Nephron (organoid): ENCODE measurements around the gene ARHGAP6.
A peak's percentile ranks its signal among the peaks of the same experiment; 100 is the strongest.
"Not testable (repeated sequence)": the region's sequence is repeated elsewhere in the genome, so short reads cannot be mapped to it uniquely, and the experiment has no call there.

Experiments
- H3K27ac Mint-ChIP-seq, 3 experiments: 2 replicates each; pipeline ENCODE4 v1.8.0; 2020; ENCODE audit warnings: mixed read lengths in 3 of 3, mild to moderate bottlenecking in 2 of 3, moderate library complexity in 1 of 3
- H3K27me3 Mint-ChIP-seq: 2 replicates; pipeline ENCODE4 v1.8.0; 2021; ENCODE audit warnings: low read depth, mild to moderate bottlenecking, moderate library complexity, mixed read lengths
- H3K36me3 Mint-ChIP-seq: 2 replicates; pipeline ENCODE4 v1.8.0; 2020; ENCODE audit warnings: low read depth, mixed read lengths
- H3K4me1 Mint-ChIP-seq: 2 replicates; pipeline ENCODE4 v1.8.0; 2020; ENCODE audit warnings: mixed read lengths
- H3K4me3 Mint-ChIP-seq, 3 experiments: 2 replicates each; pipeline ENCODE4 v1.8.0; 2020; ENCODE audit warnings: mild to moderate bottlenecking in 3 of 3, mixed read lengths in 3 of 3, moderate library complexity in 2 of 3
- H3K9me3 Mint-ChIP-seq: 2 replicates; pipeline ENCODE4 v1.8.0; 2020; ENCODE audit warnings: mixed read lengths
- TF ChIP-seq, protein P1 (sequence below), 3 experiments: fragments of 200-600 bp; sonication (generic); IDR thresholded peaks; one replicate each; pipeline ENCODE4 v1.5.0; 2021; ENCODE audit warnings: antibody characterized with exemption in 3 of 3; ENCODE audit not compliant: unreplicated experiment in 3 of 3

Gene ARHGAP6

DNA sequence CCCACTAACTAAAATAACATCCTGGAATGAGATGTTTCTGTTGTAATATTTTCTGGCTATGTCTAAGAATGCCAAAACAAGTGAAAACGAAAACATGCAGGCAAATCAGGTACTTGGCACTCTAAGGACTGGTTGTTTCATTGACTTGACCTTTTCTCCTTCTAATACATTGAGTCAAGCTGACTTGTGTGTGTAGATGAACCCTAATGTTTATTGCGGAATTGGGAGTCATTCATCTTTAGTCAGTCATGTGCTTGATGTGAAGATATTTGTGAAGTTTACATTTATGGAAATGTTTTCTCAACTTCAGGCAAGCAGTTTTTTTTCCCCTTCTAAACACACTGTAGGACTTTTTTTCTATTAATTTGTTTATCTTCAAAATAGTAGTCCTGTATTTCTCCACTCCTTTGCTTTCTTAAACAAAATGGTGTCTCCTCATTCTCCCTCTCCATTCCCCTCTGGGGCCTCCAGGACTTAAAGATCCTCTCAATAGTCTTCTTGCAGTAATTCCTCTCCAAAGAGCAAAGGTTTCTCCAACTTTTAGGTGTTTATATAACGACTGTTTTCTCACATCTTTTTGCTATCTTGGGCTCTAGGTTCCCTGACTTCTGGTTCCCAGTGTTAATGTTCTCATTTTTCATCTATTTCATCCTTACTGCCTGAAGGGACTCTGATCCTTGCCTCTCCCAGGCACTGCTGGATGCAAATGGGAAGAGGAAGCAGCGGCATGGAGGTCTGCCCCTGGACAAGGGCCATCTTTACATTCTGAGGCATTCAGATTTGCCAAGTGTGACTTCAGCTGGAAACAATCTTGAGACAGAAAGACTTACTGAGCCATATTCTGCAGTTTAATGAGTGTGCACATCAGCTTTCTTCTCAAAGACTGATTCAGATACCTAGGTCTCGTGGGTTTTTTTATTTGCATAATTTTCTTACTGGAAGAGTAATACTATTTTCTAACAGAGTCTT is 166.4 kb downstream of the ARHGAP6 start:
- Mint-ChIP-seq H3K27ac (peak overlapping the region; percentile 10 to 98 (median 61)), H3K36me3 (no peaks in the 10 kb centered on the region), H3K4me1 (peaks cover 15% of the 10 kb centered on the region), H3K9me3 (peaks cover 5% of the 10 kb centered on the region), H3K4me3 (no peak overlapping the region), H3K27me3 (no peaks in the 10 kb centered on the region)
- TF ChIP-seq, protein P1, sequence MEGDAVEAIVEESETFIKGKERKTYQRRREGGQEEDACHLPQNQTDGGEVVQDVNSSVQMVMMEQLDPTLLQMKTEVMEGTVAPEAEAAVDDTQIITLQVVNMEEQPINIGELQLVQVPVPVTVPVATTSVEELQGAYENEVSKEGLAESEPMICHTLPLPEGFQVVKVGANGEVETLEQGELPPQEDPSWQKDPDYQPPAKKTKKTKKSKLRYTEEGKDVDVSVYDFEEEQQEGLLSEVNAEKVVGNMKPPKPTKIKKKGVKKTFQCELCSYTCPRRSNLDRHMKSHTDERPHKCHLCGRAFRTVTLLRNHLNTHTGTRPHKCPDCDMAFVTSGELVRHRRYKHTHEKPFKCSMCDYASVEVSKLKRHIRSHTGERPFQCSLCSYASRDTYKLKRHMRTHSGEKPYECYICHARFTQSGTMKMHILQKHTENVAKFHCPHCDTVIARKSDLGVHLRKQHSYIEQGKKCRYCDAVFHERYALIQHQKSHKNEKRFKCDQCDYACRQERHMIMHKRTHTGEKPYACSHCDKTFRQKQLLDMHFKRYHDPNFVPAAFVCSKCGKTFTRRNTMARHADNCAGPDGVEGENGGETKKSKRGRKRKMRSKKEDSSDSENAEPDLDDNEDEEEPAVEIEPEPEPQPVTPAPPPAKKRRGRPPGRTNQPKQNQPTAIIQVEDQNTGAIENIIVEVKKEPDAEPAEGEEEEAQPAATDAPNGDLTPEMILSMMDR (IDR thresholded peaks at IDR 0.05; ENCODE audit: unreplicated experiment in 3 of 3) = no peak

DNA sequence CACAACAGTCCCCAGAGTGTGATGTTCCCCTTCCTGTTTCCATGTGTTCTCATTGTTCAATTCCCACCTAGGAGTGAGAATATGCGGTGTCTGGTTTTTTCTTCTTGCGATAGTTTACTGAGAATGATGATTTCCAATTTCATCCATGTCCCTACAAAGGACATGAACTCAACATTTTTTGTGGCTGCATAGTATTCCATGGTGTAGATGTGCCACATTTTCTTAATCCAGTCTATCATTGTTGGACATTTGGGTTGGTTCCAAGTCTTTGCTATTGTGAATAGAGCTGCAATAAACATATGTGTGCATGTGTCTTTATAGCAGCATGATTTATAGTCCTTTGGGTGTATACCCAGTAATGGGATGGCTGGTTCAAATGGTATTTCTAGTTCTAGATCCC is 174.3 kb downstream of the ARHGAP6 start:
- H3K27me3 Mint-ChIP-seq, H3K4me1 Mint-ChIP-seq, H3K4me3 Mint-ChIP-seq, H3K27ac Mint-ChIP-seq, H3K36me3 Mint-ChIP-seq: not testable (repeated sequence)
- H3K9me3 Mint-ChIP-seq = peaks cover 19% of the 10 kb centered on the region

DNA sequence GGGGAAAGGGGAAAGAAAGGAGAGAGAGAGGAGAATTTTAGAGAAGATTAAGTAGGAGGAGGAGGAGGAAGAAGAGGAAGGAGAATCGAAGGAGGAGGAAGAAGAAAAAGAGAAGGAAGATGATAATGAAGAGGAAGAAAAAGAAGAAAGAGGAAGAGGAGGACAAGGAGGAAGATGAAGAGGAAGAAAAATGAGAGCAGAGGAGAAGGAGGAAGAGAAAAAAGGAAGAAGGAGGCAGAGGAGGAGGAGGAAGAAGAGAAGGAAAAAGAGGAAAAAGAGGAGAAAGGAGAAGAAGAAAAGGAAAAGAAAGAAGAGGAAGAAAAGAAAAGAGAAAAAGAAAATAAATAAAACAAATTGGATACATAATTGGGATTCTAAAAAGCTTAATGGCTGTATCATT is 181.4 kb downstream of the ARHGAP6 start:
- no peaks in the 10 kb centered on the region for H3K36me3 Mint-ChIP-seq
- no peak overlapping the region for H3K4me3 Mint-ChIP-seq

DNA sequence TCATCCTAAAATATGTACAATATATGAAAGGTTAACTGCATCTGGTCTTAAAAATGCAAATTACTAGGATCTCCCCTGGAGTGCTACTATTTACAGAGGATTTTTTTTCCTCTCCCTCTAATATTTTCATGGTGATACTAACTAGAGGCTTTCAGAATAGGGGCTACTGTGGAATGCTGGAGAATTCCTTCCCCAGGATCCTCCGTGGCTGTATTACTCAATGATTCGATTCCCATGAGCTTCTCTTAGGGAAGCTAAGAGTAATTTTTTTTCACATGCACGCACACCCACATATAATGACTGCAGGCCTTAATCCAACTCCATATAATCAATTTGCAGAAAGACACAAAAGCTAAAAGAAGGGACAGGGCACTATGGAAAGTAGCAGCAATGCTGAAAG is 184.7 kb downstream of the ARHGAP6 start:
- no peaks in the 10 kb centered on the region for H3K27me3 Mint-ChIP-seq
- H3K4me3 Mint-ChIP-seq = no peak overlapping the region
- H3K27ac Mint-ChIP-seq = no peak overlapping the region
- H3K4me1 Mint-ChIP-seq = peaks cover 5% of the 10 kb centered on the region
- H3K9me3 Mint-ChIP-seq = peaks cover 9% of the 10 kb centered on the region
- TF ChIP-seq, protein P1 (IDR thresholded peaks at IDR 0.05; ENCODE audit: unreplicated experiment in 3 of 3) = no peak
- no peaks in the 10 kb centered on the region for H3K36me3 Mint-ChIP-seq

More for the DNA sequence above, 181.4 kb downstream of the ARHGAP6 start:
- H3K9me3 Mint-ChIP-seq = peaks cover 19% of the 10 kb centered on the region
- H3K4me1 Mint-ChIP-seq = peaks cover 5% of the 10 kb centered on the region
- H3K27ac Mint-ChIP-seq = no peak overlapping the region
- TF ChIP-seq, protein P1 (IDR thresholded peaks at IDR 0.05; ENCODE audit: unreplicated experiment in 3 of 3) = no peak
- H3K27me3 Mint-ChIP-seq = no peaks in the 10 kb centered on the region

DNA sequence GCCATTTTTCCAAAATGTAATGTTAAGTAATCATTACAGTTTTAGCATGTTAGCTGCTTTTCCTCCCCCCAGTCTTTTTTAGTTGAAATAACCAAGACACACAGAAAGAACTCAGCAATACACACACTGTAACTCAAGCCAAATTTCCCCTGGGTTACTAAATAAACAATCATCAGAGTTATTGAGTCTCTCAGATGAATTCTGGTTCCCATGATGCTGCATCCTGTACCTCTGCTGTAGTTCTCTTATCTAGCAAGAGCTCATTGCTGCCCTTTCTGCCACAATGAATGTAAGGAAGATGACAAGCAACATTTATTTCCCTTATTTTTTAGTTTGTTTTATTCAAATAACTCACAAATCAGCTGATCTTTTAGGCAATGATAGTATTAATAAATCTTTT is 185.1 kb downstream of the ARHGAP6 start:
- H3K4me3 Mint-ChIP-seq = no peak overlapping the region
- H3K36me3 Mint-ChIP-seq = no peaks in the 10 kb centered on the region
- H3K27ac Mint-ChIP-seq = no peak overlapping the region
- H3K9me3 Mint-ChIP-seq = peaks cover 9% of the 10 kb centered on the region
- TF ChIP-seq, protein P1 (IDR thresholded peaks at IDR 0.05; ENCODE audit: unreplicated experiment in 3 of 3) = no peak
- H3K4me1 Mint-ChIP-seq = peaks cover 5% of the 10 kb centered on the region
- H3K27me3 Mint-ChIP-seq = no peaks in the 10 kb centered on the region

DNA sequence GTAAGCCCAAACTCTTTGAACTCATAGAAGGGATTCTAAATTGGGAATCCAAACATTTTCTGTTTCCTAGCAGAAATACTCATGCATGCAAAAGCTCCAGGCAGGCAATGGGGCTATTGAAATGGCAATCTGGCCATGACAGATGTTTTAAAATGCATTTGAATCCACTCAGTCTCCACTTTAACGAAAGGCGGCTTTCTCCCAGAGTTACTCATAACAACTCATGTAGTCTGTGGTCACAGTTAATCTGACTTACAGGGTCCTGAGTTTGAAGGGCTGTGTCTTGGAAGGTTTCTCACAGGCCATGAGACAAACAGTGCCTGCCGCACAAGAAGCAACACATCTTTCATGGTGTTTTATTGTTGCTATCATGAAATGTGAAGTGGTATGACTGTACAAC is 186.8 kb downstream of the ARHGAP6 start:
- Mint-ChIP-seq H3K36me3 (no peaks in the 10 kb centered on the region), H3K27ac (no peak overlapping the region), H3K27me3 (no peaks in the 10 kb centered on the region), H3K9me3 (peaks cover 9% of the 10 kb centered on the region), H3K4me1 (peaks cover 5% of the 10 kb centered on the region), H3K4me3 (no peak overlapping the region)
- TF ChIP-seq, protein P1 (IDR thresholded peaks at IDR 0.05; ENCODE audit: unreplicated experiment in 3 of 3) = no peak
